Measurements from ENCODE around the gene ATXN7L3.
"Not testable (repeated sequence)": the region's sequence is repeated elsewhere in the genome, so short reads cannot be mapped to it uniquely, and the experiment has no call there.

The ATXN7L3 gene

GRCh38 chr17:44174427-44174826, 25.3 kb downstream of the ATXN7L3 start:
- DNase-seq, result no peak

DNA sequence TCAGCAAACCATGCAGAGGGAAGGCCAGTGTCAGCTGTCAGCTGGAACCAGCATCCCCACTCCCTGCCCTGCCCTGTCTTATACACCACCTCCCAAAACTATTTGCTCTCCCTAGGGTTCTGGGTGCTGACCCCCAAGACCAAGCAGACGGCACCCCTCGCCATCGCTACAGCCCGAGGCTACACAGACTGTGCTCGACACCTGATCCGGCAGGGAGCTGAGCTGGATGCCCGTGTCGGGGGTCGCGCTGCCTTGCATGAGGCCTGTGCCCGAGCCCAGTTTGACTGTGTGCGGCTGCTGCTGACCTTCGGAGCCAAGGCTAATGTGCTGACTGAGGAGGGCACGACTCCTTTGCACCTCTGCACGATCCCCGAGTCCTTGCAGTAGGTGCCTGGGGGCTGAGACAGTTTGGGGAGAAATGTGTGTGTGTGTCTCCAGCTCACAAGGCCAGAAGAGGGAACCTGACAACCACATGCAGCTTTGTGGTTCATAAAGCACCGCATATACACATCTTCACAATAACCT, 27.7 kb downstream of the ATXN7L3 start:
- DNase-seq, result no peak

DNA sequence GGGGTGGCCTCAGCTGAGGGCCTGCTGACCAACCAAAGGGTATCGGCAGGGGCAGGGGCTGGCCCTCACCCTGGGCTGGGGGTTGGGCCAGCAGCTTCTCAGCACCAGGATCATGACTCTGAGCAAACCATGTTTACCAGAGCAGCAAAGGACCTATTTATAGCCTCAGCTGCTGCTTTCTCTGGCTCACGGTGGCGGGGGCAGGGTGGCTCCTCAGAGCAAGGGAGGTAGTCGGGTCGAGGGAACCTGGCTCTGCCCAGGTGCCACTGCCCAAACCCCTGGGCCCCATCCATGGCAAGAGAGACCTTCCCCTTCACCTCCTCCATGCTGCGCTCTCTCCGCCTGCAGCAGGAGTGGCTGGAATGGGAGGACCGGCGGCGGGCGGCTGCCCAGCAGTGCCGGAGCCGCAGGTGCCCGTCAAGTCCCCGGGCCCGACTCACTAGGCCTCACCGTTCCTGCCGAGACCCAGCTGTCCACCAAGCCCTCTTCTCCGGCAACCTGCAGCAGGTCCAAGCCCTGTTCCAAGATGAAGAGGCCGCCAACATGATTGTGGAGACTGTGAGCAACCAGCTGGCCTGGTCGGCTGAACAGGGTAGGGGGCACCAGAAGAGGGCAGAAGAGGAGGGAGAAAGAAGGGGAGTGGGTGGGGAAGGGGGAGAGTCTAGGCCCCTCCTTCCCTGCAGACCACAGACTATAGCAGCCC, 29.0 kb downstream of the ATXN7L3 start, which contains the start of gene ASB16:
ASB16 (plus strand) TSS at position 206 of the 703 bp plus-strand sequence; CDS start at position 292, 86 bp downstream.
- DNase-seq, result no peak

DNA sequence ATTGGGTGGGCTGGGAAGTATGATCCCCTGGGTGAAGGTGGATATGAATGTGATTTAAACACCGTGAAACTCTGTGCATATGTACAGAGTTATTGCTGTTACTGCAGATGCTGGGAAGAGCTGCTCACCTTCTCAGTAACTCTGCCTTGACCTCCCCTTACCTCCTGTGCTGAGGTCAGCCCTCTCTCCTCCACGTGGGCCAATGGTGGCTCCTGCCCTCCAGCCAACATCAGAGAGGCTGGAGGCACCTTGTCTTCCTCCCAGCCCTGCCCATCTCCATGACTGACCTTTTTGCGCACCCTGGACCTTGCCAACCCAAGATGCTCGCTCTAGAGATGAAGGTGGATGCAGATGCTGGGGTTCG, 29.6 kb downstream of the ATXN7L3 start:
- no peak for DNase-seq

DNA sequence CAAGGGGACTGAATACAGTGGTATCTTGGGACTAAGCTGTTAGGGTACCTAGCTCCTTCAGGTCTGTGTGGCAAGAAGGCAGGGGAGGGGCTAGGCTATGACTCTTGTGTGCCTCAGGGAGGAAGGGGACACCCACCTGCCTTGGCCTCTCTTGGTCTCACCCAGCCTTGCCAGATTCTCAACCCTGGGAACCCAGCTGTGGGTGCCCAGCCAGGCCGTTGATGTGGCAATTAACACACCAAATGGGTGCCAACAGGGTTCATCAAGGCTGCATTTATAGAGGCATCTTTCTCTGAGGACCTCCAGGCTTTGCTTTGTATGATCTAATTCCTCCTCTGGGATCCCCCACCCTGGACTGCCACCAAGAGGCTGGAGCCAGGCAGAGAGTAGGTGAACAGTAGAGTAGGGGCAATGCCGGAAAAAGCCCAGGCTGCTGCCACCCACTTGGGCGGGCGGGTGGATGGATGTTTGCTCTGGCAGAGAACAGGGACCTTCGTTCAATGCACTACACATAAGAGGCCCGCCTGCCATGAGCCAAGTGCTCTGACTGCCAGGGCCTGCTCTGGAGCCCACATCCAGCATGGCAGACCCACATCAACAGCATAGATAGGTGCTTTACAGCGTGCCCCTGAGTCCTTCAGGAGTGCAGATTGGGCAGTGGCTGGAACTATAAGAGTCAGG, 32.4 kb downstream of the ATXN7L3 start:
- DNase-seq, result no peak

DNA sequence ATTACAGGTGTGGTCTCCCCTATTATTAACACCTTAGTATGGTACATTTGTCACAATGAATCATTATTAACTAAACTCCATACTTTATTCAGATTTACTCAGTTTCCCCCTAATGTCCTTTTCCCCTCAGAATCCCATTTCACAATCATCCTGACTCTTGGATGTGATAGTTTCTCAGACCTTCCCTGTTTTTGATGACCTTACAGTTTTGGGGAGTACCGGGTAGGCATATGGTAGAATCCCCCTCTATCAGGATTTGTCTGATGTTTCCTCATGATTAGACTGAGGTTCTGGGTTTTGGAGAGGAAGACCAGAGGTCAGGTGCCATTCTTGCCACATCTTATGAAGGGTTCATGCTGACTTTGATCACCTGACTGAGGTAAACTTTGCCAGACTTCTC, 35.2 kb downstream of the ATXN7L3 start:
- DNase-seq, result no peak

GRCh38 chr17:44159519-44160210, 40.0 kb downstream of the ATXN7L3 start:
- no peak for DNase-seq

DNA sequence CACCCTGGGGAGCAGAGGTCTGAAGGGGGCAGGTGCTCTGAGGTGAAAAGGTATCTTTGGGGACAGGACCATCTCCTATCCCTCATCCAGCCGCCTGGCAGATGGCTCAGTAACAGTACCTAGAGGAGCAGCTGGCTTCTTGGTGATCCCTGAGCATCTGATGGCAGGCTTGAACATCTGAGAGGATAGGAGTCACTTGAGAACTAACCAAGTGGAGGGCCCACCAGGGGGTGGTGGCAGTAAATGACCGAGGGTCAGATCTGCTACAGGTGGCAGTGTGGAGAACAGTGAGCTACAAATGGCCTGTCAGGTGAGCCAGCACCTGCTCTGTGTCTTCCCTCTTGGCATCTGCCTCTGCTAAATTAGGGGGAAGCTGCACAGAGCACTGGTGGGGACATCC, 44.2 kb downstream of the ATXN7L3 start:
- DNase-seq, result no peak

GRCh38 chr17:44152875-44153274, 46.8 kb downstream of the ATXN7L3 start:
- no peak for DNase-seq

GRCh38 chr17:44149750-44150329, 49.8 kb downstream of the ATXN7L3 start:
- DNase-seq, result no peak

DNA sequence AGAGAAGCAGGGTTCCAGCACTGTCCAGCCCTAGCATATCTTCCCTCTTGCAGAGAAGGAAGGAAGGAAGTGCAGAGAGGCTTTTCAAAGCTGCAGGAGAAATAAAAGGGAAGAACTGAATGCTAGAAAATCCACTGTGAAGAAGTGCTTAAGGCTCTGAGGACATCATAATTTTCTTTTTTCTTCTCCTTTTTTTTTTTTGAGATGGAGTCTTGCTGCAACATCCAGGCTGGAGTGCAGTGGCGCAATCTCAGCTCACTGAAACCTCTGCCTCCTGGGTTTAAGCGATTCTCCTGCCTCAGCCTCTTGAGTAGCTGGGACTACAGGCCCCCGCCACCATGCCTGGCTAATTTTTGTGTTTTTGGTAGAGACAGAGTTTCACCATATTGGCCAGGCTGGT, 50.6 kb downstream of the ATXN7L3 start:
- not testable (repeated sequence) for DNase-seq

GRCh38 chr17:44147812-44148211, 51.9 kb downstream of the ATXN7L3 start:
- DNase-seq, result no peak

GRCh38 chr17:44146375-44147346, 53.0 kb downstream of the ATXN7L3 start:
- DNase-seq, result no peak

- no peak for DNase-seq
Measured at GRCh38 chr17:44144966-44145739, 54.5 kb downstream of the ATXN7L3 start.

DNA sequence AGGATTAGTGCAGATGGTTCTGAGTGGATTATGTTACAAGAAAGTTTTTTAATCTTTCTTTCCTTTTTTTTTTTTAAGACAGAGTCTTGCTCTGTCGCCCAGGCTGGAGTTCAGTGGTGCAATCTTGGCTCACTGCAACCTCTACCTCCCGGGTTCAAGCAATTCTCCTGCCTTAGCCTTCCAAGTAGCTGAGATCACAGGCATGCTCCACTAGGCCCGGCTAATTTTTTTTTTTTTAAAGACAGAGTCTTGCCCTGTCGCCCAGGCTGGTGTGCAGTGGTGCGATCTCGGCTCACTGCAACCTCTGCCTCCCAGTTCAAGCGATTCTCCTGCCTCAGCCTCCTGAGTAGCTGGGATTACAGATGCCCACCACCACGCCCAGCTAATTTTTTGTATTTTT, 55.8 kb downstream of the ATXN7L3 start:
- DNase-seq, result not testable (repeated sequence)

Data from stimulated activated naive CD4-positive, alpha-beta T cell (primary cell).